T-helper 9 cell (primary cell): ENCODE results near the gene RAP1A.
"Not testable (repeated sequence)": the region's sequence is repeated elsewhere in the genome, so short reads cannot be mapped to it uniquely, and the experiment has no call there.

Experiments used
- DNase-seq: peaks from one replicate; pipeline ENCODE4 v3.0.0-alpha.2; 2020

The RAP1A gene

GRCh38 chr1:111631502-111631901 lies 11.9 kb downstream of the RAP1A start:
- DNase-seq, result no peak

DNA sequence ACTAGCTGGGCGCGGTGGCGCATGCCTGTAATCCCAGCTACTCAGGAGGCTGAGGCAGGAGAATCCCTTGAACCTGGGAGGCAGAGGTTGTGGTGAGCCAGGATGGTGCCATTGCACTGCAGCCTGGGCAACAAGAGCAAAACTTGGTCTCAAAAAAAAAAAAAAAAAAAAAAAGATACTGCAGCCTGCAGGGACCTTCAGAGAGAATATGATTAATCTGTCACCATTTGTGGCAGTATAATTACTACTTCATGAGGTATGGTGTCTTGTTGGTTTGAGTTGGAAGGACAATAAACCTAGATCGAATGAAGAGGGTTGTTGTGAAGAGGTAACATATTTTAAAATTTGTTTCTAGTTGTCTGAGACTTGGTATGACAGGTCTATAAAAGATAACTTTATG lies 13.2 kb downstream of the RAP1A start:
- not testable (repeated sequence) for DNase-seq

GRCh38 chr1:111633736-111634247 lies 14.2 kb downstream of the RAP1A start:
- no peak for DNase-seq

- DNase-seq, result no peak
Observed at GRCh38 chr1:111635324-111636009, 15.9 kb downstream of the RAP1A start.

- DNase-seq, result no peak
Observed at GRCh38 chr1:111638320-111638719, 18.7 kb downstream of the RAP1A start.

- DNase-seq, result no peak
Observed at GRCh38 chr1:111639602-111640198, 20.1 kb downstream of the RAP1A start.

- DNase-seq, result no peak
Observed at GRCh38 chr1:111643097-111643496, 23.5 kb downstream of the RAP1A start.

DNA sequence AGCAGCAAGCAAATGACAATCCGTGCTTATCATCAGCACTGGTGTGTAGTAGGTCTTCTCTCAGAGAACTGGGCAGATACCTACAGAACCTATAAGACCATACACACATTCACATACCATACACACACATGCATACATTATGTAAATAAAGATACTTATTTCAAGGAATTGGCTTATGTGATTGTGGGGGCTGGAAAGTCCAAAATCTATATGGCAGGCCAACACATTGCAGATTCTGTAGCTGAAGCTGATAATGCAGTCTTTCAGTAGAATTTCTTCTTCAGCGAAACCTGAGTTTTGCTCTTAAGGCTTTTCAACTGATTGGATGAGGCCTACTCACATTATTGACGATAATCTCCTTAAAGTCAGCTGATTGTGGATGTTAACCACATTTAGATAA lies 24.1 kb downstream of the RAP1A start:
- no peak for DNase-seq

DNA sequence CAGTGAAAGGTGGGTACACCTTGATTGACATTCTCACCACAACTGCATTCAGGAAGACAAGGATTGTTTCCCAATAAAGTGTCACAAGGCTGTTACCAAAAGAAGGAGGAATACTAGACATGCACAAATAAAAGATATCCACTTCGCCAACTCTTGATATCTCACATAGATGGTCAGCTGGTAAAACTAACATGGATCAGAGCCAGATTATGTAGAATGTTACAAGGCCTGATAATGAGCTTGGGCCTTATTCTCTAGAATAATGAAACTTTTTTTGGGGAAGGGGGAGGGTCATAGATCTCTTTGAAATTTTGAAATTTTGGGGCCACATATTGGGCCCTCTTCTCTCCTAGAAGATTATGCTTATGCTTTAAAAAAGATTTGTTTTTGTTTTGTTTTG lies 24.9 kb downstream of the RAP1A start:
- no peak for DNase-seq

- no peak for DNase-seq
Observed at GRCh38 chr1:111647736-111648135, 28.1 kb downstream of the RAP1A start.

GRCh38 chr1:111648806-111649205 lies 29.2 kb downstream of the RAP1A start:
- no peak for DNase-seq

- no peak for DNase-seq
Observed at GRCh38 chr1:111649227-111649626, 29.6 kb downstream of the RAP1A start.

GRCh38 chr1:111649648-111650047 lies 30.1 kb downstream of the RAP1A start:
- no peak for DNase-seq

GRCh38 chr1:111653709-111654108 lies 34.1 kb downstream of the RAP1A start:
- no peak for DNase-seq

DNA sequence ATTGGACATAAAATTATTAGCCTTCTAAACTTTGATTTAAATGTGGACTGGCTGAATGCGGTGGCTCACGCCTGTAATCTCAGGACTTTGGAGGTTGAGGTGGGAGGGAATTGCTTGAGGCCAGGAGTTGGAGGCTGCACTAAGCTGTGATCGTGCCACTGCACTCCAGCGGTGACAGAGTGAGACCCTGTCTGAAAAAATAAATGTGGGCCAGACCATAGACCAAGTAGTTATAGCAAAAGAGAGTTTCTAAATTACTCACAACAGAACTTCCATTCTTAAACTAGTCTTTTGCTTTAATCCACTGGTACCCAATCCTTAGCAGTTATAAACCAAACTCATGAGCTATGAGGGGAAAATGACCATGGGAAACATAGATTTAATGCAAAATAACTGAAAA lies 35.2 kb downstream of the RAP1A start:
- DNase-seq, result no peak

GRCh38 chr1:111656086-111657017 lies 36.8 kb downstream of the RAP1A start:
- DNase-seq, result peak; percentile 9

DNA sequence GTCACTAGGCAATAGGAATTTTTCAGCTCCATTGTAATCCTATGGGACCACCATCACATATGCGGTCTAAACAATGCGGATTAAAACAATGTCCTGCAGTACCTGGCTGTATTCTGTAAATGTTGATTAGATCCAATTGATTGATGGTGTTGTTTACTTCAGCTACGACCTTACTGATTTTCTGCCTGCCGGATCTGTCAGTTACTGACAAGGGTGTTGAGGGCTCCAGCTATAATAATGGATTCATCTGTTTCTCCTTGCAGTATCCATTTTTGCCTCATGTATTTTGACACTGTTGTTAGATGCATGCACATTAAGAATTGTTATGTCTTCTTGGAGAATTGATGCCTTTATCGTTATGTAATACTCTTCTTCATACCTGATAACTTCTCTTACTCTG lies 39.0 kb downstream of the RAP1A start:
- DNase-seq, result no peak

DNA sequence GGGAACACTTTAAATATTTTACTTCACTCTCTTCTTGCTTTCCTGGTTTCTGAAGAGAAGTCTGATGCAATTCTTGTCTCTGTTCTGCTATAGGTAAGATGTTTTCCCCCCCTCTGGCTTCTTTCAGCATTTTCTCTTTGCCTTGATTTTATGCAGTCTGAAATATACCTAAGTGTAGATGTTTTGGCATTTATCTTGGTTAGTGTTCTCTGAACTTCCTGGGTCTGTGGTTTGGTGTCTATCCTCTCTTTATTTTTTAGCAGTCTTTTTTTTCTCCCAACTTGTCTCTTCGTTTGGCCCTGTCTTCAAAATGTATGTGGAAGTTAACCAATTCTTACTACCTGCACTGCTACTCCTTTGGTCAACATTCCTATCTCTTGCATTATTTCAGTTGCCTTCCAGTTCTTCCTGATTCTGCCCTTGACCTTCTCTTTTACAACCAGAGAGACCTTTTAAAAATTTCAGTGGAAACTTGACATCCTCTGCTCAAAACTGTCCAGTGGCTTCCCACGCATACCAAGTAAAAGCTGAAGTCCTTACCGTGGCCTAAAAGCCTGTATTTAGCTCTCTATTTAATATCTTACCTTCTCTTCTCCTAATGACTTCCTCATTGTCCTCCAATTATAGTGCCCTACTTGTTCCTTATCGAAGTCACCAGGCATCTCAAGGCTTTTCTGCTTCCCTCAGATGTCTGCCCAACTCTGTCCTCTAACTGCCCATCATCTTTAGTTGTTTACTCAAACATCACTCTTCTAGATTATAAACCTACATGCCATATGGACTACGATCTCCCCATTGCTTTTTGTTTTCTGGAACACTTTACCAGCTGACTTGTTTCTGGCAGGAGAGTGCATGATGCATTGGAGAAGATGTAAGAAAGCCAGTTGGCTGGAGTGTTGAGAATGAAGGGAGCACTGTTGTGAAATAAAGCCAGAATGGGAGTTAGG lies 40.9 kb downstream of the RAP1A start:
- no peak for DNase-seq

- no peak for DNase-seq
Observed at GRCh38 chr1:111664652-111665051, 45.1 kb downstream of the RAP1A start.

- no peak for DNase-seq
Observed at GRCh38 chr1:111665497-111665896, 45.9 kb downstream of the RAP1A start.

- no peak for DNase-seq
Observed at GRCh38 chr1:111666828-111667227, 47.2 kb downstream of the RAP1A start.

DNA sequence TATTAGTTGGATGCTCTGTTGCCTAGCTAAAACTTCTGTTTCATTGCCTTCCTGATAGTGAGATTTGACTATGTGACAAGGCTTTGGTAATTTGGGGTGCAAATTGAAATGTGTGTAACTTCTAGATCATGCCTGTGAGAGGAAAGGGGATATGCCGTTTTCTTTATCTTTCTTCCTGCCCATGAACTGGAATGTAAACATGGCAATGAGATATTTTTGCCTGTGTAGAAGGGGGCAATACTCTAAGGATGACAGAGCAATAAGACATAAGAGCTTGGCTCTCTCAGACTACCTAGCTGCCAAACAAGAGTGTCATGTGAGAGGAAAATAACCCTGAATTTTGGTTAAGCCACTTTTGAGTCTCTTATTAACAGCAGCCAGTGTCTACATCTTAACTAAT lies 49.7 kb downstream of the RAP1A start:
- no peak for DNase-seq
